SKM-1 treated with dmso at 0.1 percent for 144 hours (cell line): Measurements from ENCODE around the gene KNDC1.

Experiments used
- DNase-seq: peaks from one replicate; lab custom pipeline; 2025; ENCODE audit not compliant: unreplicated experiment; lab: John Stamatoyannopoulos, UW

The KNDC1 gene

DNA sequence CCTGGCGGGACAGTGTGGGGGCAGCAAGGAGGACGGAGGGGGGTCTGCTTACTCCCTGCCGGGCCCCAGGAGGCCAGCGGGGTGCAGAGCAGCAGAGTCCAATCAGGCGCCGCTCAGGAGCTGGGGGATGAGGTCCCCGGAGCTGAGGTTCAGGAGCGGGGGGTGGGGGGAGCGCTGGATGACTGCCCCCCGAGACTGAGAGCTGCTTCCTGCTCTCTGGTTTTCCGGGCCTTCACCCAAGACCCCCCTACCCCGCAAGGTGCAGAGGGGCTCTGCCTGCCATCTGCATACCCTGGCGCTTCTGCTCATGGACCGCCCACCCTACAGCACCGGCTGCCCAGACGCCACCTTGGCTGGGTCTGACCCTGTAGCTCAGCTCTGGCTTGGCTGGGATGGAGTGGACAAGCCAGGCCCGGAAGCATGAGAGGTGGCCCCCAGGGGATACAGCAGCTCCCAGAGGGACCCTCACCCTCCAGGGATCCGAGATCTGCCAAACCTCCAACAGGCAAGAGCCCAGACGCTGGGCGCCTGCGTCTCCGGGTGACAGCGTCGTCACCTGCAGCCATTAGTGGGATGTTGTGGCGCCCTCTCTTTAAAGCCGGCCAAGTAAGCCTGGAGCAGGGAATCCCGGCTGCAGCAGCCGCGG, 930 bp downstream of the KNDC1 start:
- DNase-seq, result no peak

DNA sequence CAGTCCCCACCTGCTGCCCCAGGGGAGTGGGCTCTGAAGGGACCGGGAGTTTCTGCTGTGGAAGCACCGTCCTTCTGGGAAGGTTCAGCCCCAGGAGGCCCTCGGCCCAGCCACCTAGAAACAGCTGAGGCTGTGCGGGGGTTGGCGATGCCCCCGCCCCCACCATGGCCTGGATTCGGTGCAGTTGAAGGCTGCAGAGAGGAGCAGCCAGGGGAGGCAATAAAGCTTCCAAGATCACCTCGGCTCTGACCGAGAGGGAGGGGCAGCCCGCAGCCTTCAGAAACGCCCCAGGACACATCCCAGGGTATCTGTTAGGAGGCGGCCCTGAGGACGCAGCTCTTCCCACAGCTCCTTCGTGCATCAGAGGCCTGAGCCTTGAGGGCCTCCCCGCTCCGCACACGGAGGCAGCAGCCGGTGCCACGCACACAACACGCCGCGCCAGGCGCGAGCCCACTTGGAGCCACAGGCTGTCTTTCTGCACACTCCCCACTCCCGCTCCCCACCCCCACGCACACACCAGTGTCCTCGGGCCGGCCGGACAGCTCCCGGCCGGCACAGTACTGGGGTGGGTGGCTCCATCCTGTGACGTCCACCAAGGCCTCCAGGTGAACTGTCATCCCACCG, 1.6 kb downstream of the KNDC1 start:
- no peak for DNase-seq

DNA sequence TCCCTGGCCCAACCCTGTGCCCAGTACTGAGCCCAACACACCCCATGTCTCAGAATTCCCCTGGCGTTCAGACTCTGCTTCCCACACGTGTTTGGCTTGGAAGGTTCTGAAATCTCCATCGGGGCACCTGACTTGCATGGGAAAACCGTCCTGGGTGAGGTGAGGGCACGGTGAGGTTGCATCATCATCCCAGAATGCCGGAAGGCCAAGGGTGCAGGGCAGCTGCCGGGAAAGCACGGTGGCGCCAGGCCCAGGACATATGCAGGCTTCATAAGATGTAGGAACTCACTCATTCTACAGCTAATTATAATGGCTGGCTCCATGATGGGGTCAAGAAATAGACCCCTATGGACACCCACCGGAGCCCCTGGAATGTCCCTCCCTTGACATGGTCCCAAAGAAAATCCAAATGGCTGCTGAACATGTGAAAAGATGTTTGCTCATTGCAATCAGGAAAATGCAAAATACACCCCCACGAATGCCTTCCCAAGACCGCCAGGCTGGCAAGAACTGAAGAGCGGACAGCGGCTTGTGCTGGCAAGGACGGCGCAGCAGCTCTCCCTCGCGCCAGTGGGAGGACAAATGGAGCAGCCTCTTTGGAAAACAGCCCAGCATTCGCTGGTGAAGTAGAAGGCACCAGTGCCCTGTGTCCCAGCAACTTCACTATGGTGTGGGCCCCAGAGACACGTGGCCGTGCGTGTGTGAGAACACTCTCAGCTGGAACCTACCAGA, 2.3 kb downstream of the KNDC1 start:
- no peak for DNase-seq

DNA sequence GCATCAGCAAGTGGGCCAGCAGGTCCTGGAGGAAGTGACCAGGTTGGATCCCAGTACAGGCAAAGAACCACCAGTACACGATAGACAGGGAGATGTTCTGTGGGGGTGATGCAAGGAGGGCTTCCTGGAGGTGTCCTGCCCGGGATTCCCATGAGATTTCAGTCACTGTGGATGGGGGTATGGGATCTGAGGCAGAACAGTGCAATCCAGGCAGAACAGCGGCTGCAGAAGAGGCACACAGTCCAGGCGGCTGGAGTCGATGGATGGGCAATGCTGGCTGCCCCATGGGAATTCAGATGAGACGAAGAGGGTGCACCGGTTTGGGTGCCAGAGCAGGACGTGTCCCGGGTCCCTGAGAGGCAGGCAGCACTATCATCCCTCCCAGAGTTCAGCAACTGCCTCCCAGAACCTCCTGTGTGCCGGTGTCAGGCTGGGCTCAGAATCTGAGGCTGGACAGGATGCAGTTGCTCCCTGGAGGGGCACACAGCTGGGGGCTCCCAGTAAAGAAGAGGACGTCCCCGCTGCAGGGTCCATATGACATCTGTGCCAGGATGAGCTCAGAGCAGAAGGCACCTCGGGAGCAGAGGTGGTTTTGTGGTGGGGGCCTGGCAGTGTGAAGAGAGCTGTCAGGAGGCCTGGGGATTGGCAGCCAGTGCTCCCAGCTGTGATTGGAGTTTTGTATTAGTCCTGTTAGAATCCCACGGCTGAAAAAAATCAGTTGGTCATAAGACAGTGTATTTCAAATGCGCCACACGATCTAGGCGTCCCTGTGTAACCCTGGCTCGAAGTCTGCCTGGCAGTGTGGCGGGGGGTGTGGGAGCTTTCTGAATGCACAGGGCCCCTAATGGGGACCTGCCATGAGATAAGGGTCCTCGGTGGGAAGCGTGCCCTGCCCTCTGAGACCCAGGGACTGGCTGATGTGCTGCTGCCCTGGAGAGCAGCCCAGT, 3.2 kb downstream of the KNDC1 start:
- no peak for DNase-seq

DNA sequence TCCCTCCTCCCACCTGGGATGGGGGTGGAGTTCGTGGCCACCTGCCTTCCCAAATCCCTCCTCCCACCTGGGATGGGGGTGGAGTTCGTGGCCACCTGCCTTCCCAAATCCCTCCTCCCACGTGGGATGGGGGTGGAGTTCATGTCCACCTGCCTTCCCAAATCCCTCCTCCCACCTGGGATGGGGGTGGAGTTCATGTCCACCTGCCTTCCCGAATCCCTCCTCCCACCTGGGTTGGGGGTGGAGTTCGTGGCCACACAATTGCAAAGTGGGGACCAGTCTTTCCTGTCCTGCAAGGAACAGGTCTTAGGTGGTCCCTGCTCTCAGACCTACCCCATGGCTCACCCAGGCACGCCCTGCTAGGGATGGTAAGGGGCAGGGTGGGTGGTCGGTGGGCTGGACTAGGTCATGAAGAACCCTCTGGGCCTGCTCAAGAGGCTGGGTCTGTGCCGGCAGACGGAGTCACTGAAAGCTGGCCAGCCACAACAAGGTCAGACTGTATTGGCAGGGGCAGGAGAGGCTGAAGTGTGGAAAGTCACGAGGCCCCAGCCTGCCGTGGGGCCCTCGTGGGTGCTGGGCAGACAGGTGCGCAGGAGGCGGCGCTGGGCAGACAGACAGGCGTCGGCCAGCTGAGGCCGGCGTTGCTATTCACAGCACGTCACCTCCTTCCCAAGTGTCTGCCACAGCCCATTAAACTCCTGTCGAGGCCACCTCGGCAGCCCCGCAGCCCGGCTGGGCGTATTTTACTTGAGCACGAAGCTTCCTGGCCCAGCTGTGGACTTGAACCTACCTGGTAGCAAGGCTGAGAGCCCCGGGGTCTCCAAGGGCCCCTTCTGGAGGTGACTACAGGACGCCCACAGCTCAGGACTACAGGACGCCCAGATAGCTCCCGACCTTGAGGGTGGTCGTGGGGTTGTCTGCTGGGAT, 4.1 kb downstream of the KNDC1 start:
- no peak for DNase-seq

DNA sequence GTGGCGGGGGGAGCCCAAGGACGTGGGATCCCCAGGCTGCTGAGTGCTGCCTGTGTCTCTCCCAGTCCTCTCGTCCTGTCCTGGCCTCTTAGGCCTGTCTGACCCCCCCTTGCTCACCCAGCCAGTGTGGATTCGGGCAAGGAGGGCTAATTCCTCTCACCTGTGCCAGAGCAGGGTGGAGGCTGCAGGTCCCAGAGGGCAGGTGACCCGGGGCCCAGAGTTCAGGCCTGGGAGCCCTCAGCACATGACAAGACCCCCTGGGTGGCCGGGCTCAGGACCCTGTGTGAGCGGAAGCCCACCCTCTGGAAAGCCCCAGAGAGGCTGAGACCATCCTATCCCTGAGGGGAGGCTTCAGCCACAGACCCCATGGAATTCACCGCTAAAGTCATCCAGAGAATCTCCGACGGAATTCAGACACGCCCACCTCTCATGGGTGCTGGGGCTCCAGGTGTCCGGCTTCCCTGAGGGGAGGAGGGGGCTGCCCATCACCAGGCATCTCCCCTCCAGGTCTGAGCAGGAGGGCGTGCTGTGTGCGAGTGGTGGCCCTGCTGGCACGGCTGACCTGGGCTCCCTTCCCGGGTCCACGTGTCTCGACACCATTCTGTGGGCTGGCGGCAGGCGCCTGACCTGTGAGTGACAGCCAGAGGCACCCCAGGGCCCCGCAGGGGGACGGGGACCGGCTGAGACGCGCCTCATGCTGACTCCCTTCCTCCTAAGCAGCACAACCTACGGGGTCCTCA, 5.0 kb downstream of the KNDC1 start:
- no peak for DNase-seq

DNA sequence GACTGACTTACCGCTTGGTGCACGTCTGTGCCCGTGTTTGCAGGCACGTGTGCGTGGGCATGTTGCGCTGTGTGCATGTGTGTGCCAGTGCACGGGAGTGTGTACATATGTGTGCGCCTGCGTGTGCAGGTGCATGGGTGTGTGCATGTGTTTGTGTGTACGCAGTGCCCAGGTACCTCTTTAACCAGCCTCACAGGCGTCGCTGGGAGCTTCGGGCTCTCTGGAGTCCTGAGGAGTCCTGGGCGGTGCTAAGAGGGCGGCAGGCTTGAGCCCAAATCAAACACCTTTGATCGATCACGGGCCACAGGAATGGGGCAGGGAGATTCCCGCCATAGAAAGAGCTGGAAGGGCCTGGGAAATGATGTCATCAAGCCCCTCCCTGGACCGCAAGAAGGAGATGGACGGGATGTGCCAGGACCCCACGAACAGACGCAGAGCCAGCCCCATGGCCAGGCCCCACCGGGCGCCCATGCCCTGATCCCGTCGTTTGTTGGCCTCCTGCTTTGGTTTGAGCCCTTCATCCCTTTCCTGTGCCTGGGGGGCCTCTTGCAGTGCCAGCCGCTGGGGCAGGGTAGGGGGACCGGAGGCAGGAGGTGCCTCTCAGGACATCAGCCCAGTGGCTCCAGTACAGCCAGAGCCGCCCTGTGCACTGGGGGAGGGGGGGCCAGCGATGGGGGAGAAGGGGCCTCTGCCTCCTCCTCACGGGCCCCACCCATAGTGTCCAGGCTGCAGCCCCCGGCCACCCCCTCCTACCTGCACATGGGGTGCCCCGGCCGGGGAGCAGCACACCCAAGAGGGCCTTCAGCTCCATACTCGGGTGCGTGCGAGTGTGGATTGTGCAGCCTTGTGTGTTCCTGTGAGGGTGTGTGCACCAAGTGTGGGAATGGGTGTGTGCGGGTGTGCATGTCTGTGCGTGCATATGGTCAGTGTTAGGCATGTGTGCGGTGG, 5.8 kb downstream of the KNDC1 start:
- no peak for DNase-seq

DNA sequence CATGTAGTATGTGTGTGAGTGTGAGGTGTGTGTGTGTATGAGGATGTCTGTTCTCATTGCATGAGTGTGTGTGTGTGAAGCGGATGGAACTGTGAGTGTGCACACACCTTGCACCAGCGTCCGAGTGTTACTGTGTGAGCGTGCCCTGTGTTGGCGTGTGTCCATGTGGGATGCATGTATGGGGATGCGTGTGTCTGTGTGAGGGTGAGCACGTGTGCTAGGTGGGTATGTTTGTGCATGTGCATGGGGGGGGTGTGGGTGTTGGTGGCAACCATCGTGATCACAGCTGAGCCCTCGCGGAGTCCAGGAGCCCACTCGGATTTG, 6.4 kb downstream of the KNDC1 start:
- no peak for DNase-seq

DNA sequence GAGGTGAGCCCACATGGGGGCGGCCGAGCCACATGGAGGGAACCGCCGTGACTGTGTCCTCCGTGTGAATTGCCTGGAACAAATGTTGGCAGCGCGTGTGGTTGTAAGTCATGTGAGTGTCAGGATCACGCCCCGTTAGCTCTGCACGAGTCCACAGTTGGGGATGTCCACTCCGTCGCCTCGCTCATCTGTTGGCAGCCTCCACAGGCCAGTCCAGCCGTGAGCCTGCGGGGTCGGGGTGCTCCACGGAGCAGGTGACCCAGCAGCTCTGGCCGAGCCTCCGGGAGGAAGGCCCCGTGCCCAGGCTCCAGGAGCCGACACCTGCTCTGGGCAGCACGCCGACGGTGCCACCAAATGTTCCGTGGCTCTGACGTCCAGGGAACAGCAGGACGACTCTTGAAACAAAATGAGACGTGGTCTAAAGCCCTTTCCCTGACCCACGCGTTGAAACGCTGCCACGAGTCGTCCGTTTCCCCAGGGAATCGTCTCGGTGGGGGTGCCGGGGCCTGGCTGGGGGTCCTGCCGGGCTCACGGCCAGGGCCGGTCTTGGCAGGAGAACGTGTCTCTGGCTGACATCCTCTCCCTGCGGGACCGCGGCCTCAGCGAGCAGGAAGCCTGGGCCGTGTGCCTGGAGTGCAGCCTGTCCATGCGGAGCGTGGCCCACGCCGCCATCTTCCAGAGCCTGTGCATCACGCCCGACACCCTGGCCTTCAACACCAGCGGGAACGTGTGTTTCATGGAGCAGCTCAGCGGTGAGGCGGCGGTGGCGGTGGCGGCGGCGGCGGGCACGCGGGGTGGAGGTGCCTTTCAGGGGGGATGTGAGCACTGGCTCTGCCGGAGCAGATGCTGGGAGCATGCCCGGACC, 7.0 kb downstream of the KNDC1 start:
- DNase-seq, result no peak

DNA sequence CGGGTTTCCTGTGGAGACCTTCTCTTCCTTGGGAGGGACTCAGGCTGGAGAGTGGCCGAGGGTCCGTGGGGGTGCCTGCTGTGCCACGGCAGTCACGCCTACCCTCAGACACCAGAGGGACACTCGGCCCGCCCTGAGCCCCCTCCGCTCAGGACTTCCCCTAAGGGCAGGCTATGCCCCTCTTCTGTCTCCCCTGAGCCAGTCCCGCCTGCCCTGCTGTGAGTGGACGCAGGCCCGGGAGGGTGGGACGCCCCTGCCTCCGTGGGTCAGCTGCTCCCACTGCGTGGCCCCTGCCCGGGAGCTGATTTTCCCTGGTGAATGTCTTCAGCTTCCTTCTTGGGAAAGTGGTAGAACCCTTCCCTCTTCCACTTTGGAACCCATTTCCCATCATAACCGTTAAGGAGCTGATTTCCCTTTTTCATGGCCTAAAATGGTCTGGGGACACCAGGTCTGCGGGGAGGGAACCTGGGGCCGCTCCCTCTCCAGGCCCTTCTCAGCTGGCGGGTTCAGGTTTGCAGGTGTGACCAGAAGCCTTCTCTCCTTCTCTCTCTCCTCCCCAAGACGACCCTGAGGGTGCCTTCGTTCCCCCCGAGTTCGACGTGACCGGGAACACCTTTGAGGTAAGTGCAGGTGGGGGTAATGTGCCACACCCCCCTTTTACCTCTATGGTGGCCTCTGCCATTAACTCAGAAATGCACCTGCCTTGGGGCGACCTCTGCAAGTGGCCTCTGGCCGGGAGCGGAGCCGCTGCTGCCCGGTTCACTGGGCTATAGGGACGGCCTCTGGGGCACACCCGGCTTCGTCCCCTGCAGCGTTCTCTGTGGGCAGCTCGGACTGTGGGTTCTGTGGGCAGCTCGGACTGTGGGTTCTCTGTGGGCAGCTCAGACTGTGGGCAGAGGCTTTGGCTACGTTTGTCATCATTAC, 7.9 kb downstream of the KNDC1 start:
- DNase-seq, result no peak

DNA sequence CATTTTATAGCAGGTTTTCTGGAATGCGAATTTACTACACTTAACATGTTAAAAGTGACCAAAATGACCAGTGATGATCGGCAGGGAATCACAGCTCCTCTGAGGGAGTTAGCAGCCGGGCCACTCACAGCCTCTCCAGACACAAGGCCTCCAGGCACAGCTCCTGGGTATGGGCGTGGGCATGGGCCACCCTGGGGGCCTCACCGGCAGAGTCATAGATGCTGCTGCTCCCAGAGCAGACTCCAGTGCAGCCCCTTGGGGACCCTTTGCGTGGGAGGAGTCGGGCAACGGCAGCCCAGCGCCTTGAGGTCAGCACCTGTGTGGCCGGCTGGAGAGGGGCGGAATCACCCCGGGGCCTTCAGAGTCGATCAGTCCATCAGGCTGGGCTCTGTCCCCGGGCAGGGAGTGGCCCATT, 8.6 kb downstream of the KNDC1 start:
- DNase-seq, result no peak

DNA sequence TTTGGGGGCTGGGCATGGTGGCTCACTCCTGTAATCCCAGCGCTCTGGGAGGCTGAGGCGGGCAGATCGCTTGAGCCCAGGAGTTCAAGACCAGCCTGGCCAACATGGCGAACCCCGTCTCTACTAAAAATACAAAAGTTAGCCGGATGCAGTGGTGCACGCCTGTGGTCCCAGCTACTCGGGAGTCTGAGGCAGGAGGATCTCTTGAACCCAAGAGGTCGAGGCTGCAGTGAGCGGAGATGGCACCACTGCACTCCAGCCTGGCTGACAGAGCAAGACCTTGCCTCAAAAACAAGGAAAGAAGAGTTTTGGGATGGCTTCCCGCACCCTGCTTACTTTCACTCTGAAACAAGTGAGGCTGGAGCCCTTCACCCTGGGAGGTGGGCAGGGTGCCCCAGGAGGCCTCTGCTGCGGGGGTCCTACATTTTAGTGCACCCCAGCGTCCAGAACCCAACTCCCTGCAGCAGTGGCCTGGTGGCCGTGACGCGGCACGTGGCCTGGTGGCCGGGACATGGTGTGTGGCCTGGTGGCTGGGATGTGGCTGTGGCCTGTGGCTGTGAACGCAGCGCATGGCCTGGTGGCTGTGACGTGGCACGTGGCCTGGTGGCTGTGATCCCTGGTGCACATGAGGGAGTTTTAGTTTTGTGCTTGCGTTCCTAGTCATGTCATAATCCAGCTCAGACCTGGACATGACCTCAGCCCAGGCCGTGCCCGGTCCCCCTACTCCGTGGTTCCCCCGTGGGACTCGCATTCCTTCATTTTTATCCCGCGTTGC, 9.3 kb downstream of the KNDC1 start:
- no peak for DNase-seq

DNA sequence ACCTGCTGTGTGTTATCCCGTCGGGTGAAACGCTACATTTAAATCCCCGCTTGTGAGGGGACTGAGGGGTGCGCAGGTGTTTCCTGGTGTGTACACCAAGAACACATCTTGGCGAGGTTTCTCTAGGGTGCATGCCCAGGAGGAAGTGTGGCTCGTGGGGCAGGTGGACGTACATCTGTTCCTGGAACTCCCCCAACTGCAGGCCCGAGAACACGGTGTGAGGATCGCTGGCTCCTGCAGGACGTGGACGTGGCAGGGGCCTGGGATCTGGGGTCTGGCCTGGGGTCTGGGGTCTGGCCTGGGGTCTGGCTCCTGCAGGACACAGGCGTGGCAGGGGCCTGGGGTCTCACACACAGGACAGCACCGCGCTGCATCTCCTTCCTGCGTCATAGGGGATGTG, 10.1 kb downstream of the KNDC1 start:
- no peak for DNase-seq

DNA sequence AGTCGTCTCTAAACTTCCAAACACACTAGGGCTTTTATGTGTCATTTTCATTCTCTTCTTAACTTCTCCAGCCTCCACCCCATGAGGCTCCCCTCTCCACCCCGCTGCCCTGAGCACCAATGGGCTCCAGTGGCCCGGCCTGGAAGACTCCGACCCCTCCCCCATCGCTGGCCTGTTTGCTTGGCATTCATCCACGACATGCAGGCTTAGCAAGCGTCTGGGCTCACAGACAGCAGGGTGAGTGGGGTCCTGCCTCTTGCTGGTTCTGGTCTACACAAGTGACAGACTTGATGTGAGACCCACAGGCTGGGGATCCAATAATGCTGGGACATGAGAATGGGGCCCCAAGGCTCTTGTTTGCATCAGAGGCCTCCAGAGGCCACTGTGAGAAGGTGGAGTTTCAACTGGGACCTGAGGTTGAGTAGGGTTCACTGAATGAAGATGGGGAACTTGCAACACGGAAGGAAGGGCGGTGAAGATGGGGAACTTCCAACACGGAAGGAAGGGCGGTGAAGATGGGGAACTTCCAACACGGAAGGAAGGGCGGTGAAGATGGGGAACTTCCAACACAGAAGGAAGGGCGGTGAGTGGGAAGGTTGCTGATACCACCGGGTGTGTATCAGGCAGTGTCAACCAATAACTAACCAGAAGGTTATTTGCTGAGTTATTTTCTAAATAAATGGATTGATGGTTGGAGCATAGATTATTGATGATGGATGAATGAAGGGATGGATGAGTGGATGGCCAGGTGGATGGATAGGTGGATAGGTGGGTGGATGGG, 14.0 kb downstream of the KNDC1 start:
- DNase-seq, result peak; percentile 53

DNA sequence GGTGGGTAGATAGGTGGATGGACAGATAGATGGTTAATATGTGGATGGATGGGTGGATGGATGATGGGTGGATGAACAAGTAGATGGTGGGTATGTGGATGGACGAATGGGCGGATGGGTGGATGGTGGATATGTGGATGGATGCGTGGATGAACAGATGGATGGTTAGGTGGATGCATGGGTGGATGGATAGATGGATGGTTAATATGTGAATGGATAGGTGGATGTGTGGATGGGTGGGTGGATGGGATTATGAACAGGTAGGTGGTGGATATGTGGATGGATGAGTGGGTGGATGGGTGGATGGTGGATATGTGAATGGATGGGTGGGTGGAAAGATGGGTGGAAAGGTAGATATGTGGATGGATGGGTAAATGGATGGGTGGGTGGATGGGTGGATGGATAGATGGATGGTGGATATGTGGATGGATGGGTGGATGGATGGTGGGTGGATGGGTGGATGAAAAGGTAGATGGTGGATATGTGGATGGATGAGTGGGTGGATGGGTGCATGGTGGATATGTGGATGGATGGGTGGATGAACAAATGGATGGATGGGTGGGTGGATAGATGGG, 14.8 kb downstream of the KNDC1 start:
- no peak for DNase-seq
